ENCODE data around the gene TMEM143.
"Not testable (repeated sequence)": the region's sequence is repeated elsewhere in the genome, so short reads cannot be mapped to it uniquely, and the experiment has no call there.

TMEM143 gene

GRCh38 chr19:48391100-48392005 is 27.6 kb upstream of the TMEM143 start, which contains the start of gene KDELR1:
Gene KDELR1, minus strand, starts transcription at chr19:48391551. Its CDS starts 193 bp downstream, at chr19:48391358.
- DNase-seq (ENCODE audit: low spot score) (peak; percentile 91), FAIRE-seq (no peak)

GRCh38 chr19:48390188-48391099 is 26.7 kb upstream of the TMEM143 start:
- FAIRE-seq (peak; percentile 9), DNase-seq (ENCODE audit: low spot score) (peak; percentile 70)

- FAIRE-seq (no peak), DNase-seq (ENCODE audit: low spot score) (no peak)
Observed at GRCh38 chr19:48386981-48387380, 23.2 kb upstream of the TMEM143 start.

- no peak for DNase-seq (ENCODE audit: low spot score)
- no peak for FAIRE-seq
Observed at GRCh38 chr19:48385461-48386087, 21.8 kb upstream of the TMEM143 start.

GRCh38 chr19:48382286-48382685 is 18.5 kb upstream of the TMEM143 start:
- DNase-seq (ENCODE audit: low spot score) (no peak), FAIRE-seq (no peak)

- DNase-seq (ENCODE audit: low spot score) (no peak), FAIRE-seq (no peak)
Observed at GRCh38 chr19:48381178-48381950, 17.6 kb upstream of the TMEM143 start.

GRCh38 chr19:48379058-48379457 is 15.3 kb upstream of the TMEM143 start:
- no peak for DNase-seq (ENCODE audit: low spot score)
- no peak for FAIRE-seq

- DNase-seq (ENCODE audit: low spot score) (no peak), FAIRE-seq (no peak)
Observed at GRCh38 chr19:48378194-48378570, 14.4 kb upstream of the TMEM143 start.

GRCh38 chr19:48373567-48373966 is 9.8 kb upstream of the TMEM143 start:
- DNase-seq (ENCODE audit: low spot score) = no peak
- no peak for FAIRE-seq

GRCh38 chr19:48372904-48373303 is 9.2 kb upstream of the TMEM143 start:
- FAIRE-seq (no peak), DNase-seq (ENCODE audit: low spot score) (peak; percentile 32)

- not testable (repeated sequence) for DNase-seq (ENCODE audit: low spot score); FAIRE-seq
Observed at GRCh38 chr19:48371771-48372170, 8.0 kb upstream of the TMEM143 start.

- no peak for DNase-seq (ENCODE audit: low spot score)
- no peak for FAIRE-seq
Observed at GRCh38 chr19:48371367-48371766, 7.6 kb upstream of the TMEM143 start.

GRCh38 chr19:48370955-48371354 is 7.2 kb upstream of the TMEM143 start:
- DNase-seq (ENCODE audit: low spot score) = no peak
- FAIRE-seq = no peak

- FAIRE-seq (no peak), DNase-seq (ENCODE audit: low spot score) (no peak)
Observed at GRCh38 chr19:48368936-48369335, 5.2 kb upstream of the TMEM143 start.

GRCh38 chr19:48367855-48368254 is 4.1 kb upstream of the TMEM143 start:
- FAIRE-seq = no peak
- DNase-seq (ENCODE audit: low spot score) = no peak

- FAIRE-seq = no peak
Observed at GRCh38 chr19:48365602-48366001, 1.9 kb upstream of the TMEM143 start.

GRCh38 chr19:48364598-48365348 is 1.0 kb upstream of the TMEM143 start:
- DNase-seq (ENCODE audit: low spot score) (no peak), FAIRE-seq (no peak)

More at GRCh38 chr19:48365602-48366001, 1.9 kb upstream of the TMEM143 start:
- DNase-seq (ENCODE audit: low spot score) = no peak

GRCh38 chr19:48363500-48363809 is 285 bp downstream of the TMEM143 start:
- DNase-seq (ENCODE audit: low spot score) (no peak), FAIRE-seq (no peak)

GRCh38 chr19:48362716-48363499 is 832 bp downstream of the TMEM143 start:
- FAIRE-seq (no peak), DNase-seq (ENCODE audit: low spot score) (peak; percentile 92)
